ENCODE results near the gene LIMA1.

Gene LIMA1

DNA sequence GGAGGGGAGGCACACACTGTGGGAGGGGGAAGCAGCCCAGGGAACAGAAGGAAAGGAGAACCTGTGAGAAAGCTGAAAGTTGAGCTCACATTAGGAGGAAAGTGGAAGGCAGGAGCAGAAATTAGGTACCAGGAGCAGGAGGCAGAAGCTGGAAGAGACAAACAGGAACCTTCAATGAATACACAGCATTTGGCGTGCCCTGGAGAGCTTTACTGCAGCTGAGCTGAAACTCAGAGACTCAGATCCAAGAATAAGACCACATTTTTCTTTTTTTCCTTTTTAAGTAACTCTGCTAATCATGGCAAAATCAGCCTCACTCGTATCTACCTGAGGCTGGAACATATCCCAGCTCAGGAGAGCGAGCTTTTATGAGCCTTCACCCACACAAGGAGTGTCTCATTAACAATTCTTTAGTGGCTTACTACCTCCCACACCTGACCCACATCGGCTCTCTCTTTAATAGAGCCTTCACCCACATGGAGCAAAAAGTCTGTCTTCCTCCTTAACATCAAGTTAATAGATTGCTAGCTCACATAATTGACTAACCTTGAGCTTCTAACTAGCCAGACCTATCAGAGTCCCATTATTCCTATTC, 97.9 kb downstream of the LIMA1 start:
- Histone ChIP-seq H3K9ac (ENCODE audit: low read depth, low read length) (no peak overlapping the region), H3K27ac (ENCODE audit: low read depth, low read length) (no peak overlapping the region), H3K36me3 (ENCODE audit: control insufficient read depth, insufficient read depth, low read length) (peaks cover 34% of the 10 kb centered on the region), H3K9me3 (ENCODE audit: control insufficient read depth, insufficient read depth, low read length) (no peaks in the 10 kb centered on the region), H3K4me3 (ENCODE audit: low read depth, low read length) (no peak overlapping the region), H3K27me3 (ENCODE audit: control insufficient read depth, insufficient read depth, low read length) (no peaks in the 10 kb centered on the region), H3K4me1 (ENCODE audit: control insufficient read depth, insufficient read depth, low read length) (no peaks in the 10 kb centered on the region)

DNA sequence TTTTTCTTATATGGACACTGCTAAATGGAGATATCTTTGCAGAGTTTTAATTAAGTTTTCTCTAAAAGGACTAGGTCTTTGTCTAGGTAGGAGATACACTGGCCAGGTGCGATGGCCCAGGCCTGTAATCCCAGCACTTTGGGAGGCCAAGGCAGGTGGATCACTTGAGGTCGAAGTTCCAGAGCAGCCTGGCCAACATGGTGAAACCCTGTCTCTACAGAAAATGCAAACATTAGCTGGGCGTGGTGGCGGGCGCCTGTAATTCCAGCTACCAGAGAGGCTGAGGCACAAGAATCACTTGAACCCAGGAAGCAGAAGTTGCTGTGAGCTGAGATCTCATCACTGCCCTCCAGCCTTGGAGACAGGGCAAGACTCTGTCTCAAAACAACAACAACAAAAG, 99.1 kb downstream of the LIMA1 start:
- Histone ChIP-seq H3K27ac (ENCODE audit: low read depth, low read length) (no peak overlapping the region), H3K36me3 (ENCODE audit: control insufficient read depth, insufficient read depth, low read length) (peaks cover 33% of the 10 kb centered on the region), H3K9me3 (ENCODE audit: control insufficient read depth, insufficient read depth, low read length) (no peaks in the 10 kb centered on the region), H3K27me3 (ENCODE audit: control insufficient read depth, insufficient read depth, low read length) (no peaks in the 10 kb centered on the region), H3K4me3 (ENCODE audit: low read depth, low read length) (no peak overlapping the region), H3K9ac (ENCODE audit: low read depth, low read length) (no peak overlapping the region), H3K4me1 (ENCODE audit: control insufficient read depth, insufficient read depth, low read length) (no peaks in the 10 kb centered on the region)

DNA sequence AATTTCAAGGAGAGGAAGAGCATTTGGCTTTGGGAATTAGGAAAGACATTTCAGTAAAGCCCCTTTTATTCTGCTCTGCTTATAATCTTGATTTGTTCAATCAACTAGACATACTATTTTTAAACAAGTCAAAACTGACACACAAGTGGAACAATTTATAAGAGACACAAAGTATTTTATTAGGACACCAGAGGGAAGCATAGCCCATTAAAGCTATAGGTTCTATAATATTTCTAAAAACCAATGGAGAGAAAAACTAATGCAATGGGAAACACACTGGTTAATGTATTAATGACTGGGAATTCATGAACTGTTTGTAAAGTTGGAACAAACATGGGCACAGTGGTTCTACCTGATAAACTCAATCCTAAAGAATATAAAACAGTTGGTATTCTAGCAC, 100.9 kb downstream of the LIMA1 start:
- Histone ChIP-seq H3K9me3 (ENCODE audit: control insufficient read depth, insufficient read depth, low read length) (no peaks in the 10 kb centered on the region), H3K9ac (ENCODE audit: low read depth, low read length) (no peak overlapping the region), H3K4me3 (ENCODE audit: low read depth, low read length) (no peak overlapping the region), H3K4me1 (ENCODE audit: control insufficient read depth, insufficient read depth, low read length) (no peaks in the 10 kb centered on the region), H3K27me3 (ENCODE audit: control insufficient read depth, insufficient read depth, low read length) (no peaks in the 10 kb centered on the region), H3K27ac (ENCODE audit: low read depth, low read length) (no peak overlapping the region), H3K36me3 (ENCODE audit: control insufficient read depth, insufficient read depth, low read length) (peaks cover 29% of the 10 kb centered on the region)

DNA sequence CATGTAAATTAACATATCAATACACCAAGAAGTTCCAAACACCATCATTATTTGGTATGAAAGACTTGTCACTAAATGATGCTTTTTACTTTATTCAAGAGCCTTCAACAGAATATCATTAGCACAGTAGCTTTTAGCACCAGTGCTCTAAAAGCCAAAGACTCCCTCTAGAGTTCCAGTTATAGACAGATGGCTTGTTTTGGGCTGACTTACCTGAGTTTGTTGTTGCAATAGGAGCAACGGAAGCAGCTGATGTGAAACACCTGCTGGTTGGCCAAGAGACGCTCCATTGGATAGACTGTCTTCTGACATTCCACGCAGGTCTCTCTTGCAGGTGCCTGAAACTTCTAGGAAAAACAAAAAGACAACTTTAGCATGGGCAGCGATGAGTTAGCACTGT, 101.6 kb downstream of the LIMA1 start:
- no peaks in the 10 kb centered on the region for H3K27me3 ChIP-seq (ENCODE audit: control insufficient read depth, insufficient read depth, low read length)
- no peak overlapping the region for H3K4me3 ChIP-seq (ENCODE audit: low read depth, low read length)
- no peak overlapping the region for H3K27ac ChIP-seq (ENCODE audit: low read depth, low read length)
- H3K36me3 ChIP-seq (ENCODE audit: control insufficient read depth, insufficient read depth, low read length), result peaks cover 36% of the 10 kb centered on the region
- H3K9me3 ChIP-seq (ENCODE audit: control insufficient read depth, insufficient read depth, low read length), result no peaks in the 10 kb centered on the region
- no peaks in the 10 kb centered on the region for H3K4me1 ChIP-seq (ENCODE audit: control insufficient read depth, insufficient read depth, low read length)
- no peak overlapping the region for H3K9ac ChIP-seq (ENCODE audit: low read depth, low read length)

DNA sequence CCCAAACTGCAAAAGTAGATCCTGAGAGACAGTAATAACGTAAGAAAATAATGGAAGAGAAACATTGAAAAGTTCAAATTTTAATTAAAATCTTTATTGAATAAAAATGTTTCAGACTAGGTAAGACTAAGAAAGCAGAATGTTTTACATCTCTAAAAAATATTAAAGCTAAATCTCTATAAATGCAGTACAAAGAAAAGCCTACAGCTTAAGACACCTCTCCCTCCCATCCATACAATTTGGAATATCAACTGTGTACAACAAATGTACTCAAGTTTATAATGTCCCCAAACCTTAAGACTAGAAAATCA, 107.6 kb downstream of the LIMA1 start:
- Histone ChIP-seq H3K27ac (ENCODE audit: low read depth, low read length) (no peak overlapping the region), H3K9ac (ENCODE audit: low read depth, low read length) (no peak overlapping the region), H3K9me3 (ENCODE audit: control insufficient read depth, insufficient read depth, low read length) (no peaks in the 10 kb centered on the region), H3K4me3 (ENCODE audit: low read depth, low read length) (no peak overlapping the region), H3K36me3 (ENCODE audit: control insufficient read depth, insufficient read depth, low read length) (peaks cover 32% of the 10 kb centered on the region), H3K4me1 (ENCODE audit: control insufficient read depth, insufficient read depth, low read length) (no peaks in the 10 kb centered on the region), H3K27me3 (ENCODE audit: control insufficient read depth, insufficient read depth, low read length) (no peaks in the 10 kb centered on the region)

DNA sequence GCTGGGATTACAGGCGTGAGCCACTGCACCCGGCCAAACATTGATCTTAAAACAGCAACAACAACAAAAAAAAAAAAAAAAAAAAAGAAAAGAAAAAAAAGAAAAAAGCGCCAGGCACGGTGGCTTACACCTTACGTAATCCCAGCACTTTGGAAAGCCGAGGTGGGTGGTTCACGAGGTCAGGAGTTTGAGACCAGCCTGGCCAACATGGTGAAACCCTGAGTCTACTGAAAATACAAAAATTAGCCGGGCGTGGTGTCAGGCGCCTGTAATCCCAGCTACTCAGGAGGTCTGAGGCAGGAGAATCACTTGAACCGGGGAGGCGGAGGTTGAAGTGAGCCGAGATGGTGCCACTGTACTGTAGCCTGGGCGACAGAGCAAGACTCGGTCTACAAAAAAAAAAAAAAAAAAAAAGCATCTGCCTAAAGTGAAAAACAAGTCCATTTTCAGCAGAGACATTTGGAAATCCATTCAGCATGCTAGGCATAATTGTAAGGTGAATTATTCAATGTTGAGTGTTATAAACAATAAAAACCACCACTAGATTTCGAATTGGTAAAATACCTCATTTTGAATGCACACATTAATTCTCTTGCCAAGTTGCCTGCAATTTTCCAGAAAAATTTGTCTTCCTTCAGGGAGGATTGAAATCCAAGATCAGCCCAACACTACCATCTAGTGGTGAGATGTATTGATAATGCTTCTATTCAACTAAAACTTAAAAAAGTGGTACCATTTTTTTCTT, 108.2 kb downstream of the LIMA1 start:
- H3K9me3 ChIP-seq (ENCODE audit: control insufficient read depth, insufficient read depth, low read length), result peaks cover 1% of the 10 kb centered on the region
- H3K4me3 ChIP-seq (ENCODE audit: low read depth, low read length), result no peak overlapping the region
- peaks cover 27% of the 10 kb centered on the region for H3K36me3 ChIP-seq (ENCODE audit: control insufficient read depth, insufficient read depth, low read length)
- no peak overlapping the region for H3K27ac ChIP-seq (ENCODE audit: low read depth, low read length)
- no peaks in the 10 kb centered on the region for H3K4me1 ChIP-seq (ENCODE audit: control insufficient read depth, insufficient read depth, low read length)
- no peak overlapping the region for H3K9ac ChIP-seq (ENCODE audit: low read depth, low read length)
- no peaks in the 10 kb centered on the region for H3K27me3 ChIP-seq (ENCODE audit: control insufficient read depth, insufficient read depth, low read length)

DNA sequence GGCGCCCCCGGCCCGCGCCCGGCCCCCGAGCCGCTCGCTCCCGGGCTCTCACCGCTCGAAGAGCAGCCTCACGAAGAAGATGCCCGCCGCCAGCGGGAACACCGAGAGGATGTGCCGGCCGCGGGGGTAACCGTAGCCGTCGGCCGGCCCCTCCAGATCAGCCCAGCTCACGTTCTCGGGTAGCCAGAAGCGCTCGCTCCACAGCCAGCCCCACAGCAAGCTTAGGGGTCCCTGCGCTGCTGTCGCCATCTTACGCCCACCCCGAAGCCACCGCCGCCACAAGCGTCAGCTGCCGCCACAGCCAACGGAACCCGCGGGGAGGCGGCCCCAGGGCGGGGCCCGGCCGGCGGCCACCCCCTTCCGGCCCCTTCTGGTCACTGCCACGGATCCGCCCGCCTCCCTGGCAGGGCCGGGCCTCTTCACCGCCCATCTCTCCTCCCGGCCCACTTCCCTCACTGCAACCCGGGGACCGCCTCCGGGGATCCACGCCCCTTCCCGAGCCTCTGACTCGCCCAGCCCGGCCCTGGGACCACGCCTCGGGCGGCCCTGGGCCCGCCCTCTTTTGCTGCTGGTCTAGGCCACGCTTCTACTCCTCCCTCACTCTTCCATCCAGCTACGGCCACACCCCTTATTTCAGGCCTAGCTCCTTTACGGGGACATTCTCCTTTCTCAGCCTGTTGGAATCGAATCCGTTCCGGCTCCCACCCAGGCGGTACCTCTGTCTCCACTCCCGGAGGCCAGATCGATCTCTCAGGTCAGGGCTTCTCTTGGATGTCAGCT, 116.1 kb downstream of the LIMA1 start, which contains the start of gene CERS5:
Gene CERS5 (minus strand): TSS at position 321 of the 780 bp plus-strand sequence. CDS start 72 bp downstream, at position 249.
- H3K27ac ChIP-seq (ENCODE audit: low read depth, low read length), result peak within 1 kb of the TSS; percentile 99
- H3K9ac ChIP-seq (ENCODE audit: low read depth, low read length), result peak within 1 kb of the TSS; percentile 87
- H3K27me3 ChIP-seq (ENCODE audit: control insufficient read depth, insufficient read depth, low read length), result no peaks in the 10 kb centered on the region
- H3K4me3 ChIP-seq (ENCODE audit: low read depth, low read length), result peak within 1 kb of the TSS; percentile 98
- H3K36me3 ChIP-seq (ENCODE audit: control insufficient read depth, insufficient read depth, low read length), result no peaks in the 10 kb centered on the region
- H3K4me1 ChIP-seq (ENCODE audit: control insufficient read depth, insufficient read depth, low read length), result peaks cover 3% of the 10 kb centered on the region
- H3K9me3 ChIP-seq (ENCODE audit: control insufficient read depth, insufficient read depth, low read length), result peaks cover 8% of the 10 kb centered on the region

DNA sequence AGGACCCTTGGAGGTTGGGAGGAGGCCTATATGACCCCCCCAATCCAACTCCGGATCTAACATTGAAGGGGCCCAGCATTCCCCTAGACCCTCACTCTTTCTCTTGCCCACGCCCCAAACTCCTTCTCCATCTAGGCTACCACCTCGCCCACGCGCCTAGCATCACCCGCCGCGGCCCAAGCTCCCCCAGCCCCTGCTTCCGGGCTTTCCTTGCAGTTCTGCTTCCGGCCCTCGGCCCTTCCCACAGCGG, 116.6 kb downstream of the LIMA1 start:
- Histone ChIP-seq H3K27me3 (ENCODE audit: control insufficient read depth, insufficient read depth, low read length) (no peaks in the 10 kb centered on the region), H3K9me3 (ENCODE audit: control insufficient read depth, insufficient read depth, low read length) (peaks cover 8% of the 10 kb centered on the region), H3K4me3 (ENCODE audit: low read depth, low read length) (peak overlapping the region; percentile 98), H3K36me3 (ENCODE audit: control insufficient read depth, insufficient read depth, low read length) (no peaks in the 10 kb centered on the region), H3K9ac (ENCODE audit: low read depth, low read length) (peak overlapping the region; percentile 87), H3K27ac (ENCODE audit: low read depth, low read length) (peak overlapping the region; percentile 99), H3K4me1 (ENCODE audit: control insufficient read depth, insufficient read depth, low read length) (peaks cover 3% of the 10 kb centered on the region)

DNA sequence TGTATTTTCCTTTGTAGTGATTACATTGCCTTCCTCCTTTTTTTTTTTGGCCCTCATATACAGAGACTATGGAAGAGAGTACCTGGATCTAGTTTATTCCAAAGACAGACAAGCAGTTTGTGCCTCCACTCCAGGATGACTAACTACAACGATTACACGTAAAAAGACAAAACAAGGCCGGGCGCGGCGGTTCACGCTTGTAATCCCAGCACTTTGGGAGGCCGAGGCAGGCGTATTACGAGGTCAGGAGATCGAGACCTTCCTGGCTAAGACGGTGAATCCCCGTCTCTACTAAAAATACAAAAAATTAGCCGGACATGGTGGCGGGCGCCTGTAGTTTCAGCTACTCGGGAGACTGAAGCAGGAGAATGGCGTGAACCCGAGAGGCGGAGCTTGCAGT, 118.4 kb downstream of the LIMA1 start:
- Histone ChIP-seq H3K9me3 (ENCODE audit: control insufficient read depth, insufficient read depth, low read length) (peaks cover 5% of the 10 kb centered on the region), H3K4me1 (ENCODE audit: control insufficient read depth, insufficient read depth, low read length) (peaks cover 3% of the 10 kb centered on the region), H3K9ac (ENCODE audit: low read depth, low read length) (no peak overlapping the region), H3K36me3 (ENCODE audit: control insufficient read depth, insufficient read depth, low read length) (no peaks in the 10 kb centered on the region), H3K27ac (ENCODE audit: low read depth, low read length) (no peak overlapping the region), H3K4me3 (ENCODE audit: low read depth, low read length) (no peak overlapping the region), H3K27me3 (ENCODE audit: control insufficient read depth, insufficient read depth, low read length) (no peaks in the 10 kb centered on the region)

DNA sequence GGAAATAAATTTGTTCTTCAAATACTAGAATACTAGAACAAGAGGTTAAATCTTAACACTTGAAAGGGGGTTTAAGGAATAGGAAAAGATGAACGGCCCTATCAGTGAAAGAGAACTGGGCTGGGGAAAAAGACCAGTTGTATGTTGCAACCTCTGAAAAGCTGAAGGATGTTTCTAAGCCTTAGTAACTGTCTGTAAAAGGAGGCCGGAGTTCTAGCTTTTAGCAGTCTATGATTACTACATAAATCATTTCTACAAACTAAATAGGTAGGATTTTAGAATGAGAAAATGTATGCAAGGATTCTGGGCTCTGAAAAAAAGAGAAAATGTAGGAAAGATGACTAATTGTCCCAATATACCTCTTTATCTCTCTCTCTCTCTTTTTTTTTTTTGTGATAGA, 121.1 kb downstream of the LIMA1 start:
- no peaks in the 10 kb centered on the region for H3K36me3 ChIP-seq (ENCODE audit: control insufficient read depth, insufficient read depth, low read length)
- H3K4me1 ChIP-seq (ENCODE audit: control insufficient read depth, insufficient read depth, low read length), result peaks cover 3% of the 10 kb centered on the region

DNA sequence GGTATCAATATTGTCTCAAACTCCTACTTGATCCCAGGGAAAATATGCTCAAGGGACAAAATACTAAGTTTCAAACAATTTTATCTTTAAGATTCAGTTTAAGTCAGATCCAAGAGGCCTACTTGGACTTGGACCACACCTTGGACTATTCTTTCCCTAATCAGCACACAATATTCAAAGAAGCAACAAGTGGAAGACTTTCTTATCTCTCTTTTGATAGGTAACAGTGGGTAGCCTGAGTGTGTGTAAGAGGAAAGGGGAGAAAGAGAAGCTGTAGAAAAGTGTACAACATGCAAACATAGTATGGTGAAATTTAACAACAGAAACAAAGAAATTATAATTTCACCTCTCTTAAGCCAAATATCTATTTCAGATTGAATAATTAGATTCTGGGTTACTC, 122.7 kb downstream of the LIMA1 start:
- H3K9me3 ChIP-seq (ENCODE audit: control insufficient read depth, insufficient read depth, low read length), result no peaks in the 10 kb centered on the region
- H3K9ac ChIP-seq (ENCODE audit: low read depth, low read length), result no peak overlapping the region
- no peak overlapping the region for H3K4me3 ChIP-seq (ENCODE audit: low read depth, low read length)
- H3K36me3 ChIP-seq (ENCODE audit: control insufficient read depth, insufficient read depth, low read length), result no peaks in the 10 kb centered on the region
- H3K4me1 ChIP-seq (ENCODE audit: control insufficient read depth, insufficient read depth, low read length), result peaks cover under 1% of the 10 kb centered on the region; the same call in 1 of the 2 replicates
- H3K27ac ChIP-seq (ENCODE audit: low read depth, low read length), result no peak overlapping the region
- H3K27me3 ChIP-seq (ENCODE audit: control insufficient read depth, insufficient read depth, low read length), result no peaks in the 10 kb centered on the region

More for the DNA sequence above, 121.1 kb downstream of the LIMA1 start:
- Histone ChIP-seq H3K4me3 (ENCODE audit: low read depth, low read length) (no peak overlapping the region), H3K9ac (ENCODE audit: low read depth, low read length) (no peak overlapping the region), H3K27me3 (ENCODE audit: control insufficient read depth, insufficient read depth, low read length) (no peaks in the 10 kb centered on the region), H3K27ac (ENCODE audit: low read depth, low read length) (no peak overlapping the region), H3K9me3 (ENCODE audit: control insufficient read depth, insufficient read depth, low read length) (no peaks in the 10 kb centered on the region)

Measured in HUES48 (cell line).